Effector CD8-positive, alpha-beta T cell (primary cell): ENCODE measurements around the gene VAV3.
"Not testable (repeated sequence)": the region's sequence is repeated elsewhere in the genome, so short reads cannot be mapped to it uniquely, and the experiment has no call there.

Source experiments
- DNase-seq: peaks from one replicate; lab custom pipeline; 2025; lab: John Stamatoyannopoulos, UW

The VAV3 gene

DNA sequence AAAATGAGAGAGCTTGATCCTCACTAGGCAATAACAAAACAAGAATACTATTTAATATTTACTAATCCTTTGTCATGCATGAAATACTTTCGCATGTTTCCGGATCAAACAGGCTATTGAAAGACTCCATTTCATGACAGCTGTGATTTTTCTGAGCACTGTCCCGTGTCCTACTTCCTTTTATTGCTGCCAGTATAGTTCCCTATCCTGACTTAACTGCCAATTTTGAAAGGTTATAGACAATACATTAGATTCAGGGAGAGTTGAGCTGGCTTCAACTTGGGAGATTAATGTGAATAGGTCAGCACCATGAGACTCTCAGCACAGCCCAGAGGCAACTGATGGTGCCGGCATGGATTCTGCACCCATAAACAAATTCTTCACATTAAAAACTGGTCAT is 225.8 kb downstream of the VAV3 start:
- DNase-seq, result no peak

DNA sequence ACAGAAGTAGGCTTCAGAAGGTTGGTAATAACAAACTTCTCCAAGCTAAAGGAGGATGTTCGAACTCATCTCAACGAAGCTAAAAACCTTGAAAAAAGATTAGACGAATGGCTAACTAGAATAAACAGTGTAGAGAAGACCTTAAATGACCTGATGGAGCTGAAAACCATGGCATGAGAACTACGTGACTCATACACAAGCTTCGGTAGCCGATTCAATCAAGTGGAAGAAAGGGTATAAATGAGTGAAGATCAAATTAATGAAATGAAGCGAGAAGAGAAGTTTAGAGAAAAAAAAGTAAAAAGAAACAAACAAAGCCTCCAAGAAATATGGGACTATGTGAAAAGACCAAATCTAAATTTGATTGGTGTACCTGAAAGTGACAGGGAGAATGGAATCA is 231.6 kb downstream of the VAV3 start:
- DNase-seq, result not testable (repeated sequence)

DNA sequence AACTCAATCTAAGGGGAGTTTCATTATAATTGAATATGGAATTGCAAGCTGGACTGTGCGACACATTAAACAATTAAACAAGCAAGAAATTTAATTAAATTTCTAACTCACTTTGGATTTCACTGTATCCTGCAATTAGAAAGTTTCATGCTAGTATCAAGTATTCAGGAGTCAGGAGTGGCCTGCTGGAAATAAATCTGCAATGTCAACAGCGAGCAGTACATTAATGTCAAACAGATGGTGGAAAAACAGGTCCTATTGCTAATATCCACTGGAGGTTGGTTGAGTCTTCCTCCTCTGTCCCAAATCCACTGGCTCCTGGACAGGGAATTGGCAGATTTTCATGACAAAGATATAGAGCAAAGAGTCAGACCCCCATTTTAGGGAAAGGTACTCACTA is 237.1 kb downstream of the VAV3 start:
- DNase-seq, result no peak

DNA sequence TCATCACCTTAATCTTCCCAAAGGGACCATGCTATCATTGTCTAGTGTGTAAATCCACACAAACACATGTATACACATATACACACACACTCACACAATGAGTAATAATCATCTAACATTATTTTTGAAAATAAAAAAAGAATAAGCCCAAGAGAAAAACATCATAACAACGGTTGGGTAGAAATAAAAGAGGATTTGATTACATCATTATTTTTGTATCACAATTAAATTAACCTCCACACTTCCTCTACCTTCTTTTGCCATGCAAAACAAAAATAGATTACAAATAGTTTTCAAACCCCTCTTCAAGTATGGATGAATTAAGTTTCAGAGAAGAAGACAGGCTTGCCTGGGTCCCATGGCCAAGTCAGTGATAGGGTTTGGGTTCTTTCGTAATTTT is 238.1 kb downstream of the VAV3 start:
- no peak for DNase-seq

DNA sequence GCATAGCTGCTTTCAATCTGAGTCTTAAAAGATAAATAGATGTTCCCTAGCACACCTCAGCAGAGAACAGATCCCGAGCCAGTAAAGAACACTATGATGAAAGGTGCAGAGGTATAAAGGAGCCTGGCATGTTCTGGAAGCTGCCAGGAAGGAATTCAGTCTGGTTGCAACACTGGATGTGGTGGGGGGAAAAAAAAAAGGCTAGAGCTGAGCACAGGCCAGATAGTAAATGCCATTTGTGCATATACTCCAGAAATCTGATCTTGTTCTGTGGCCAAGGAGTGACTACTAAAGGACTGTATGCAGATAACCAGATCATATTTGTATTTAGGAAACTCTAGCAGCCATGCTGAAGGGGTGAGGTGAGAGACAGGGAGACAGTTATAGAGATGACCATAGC is 240.3 kb downstream of the VAV3 start:
- no peak for DNase-seq

DNA sequence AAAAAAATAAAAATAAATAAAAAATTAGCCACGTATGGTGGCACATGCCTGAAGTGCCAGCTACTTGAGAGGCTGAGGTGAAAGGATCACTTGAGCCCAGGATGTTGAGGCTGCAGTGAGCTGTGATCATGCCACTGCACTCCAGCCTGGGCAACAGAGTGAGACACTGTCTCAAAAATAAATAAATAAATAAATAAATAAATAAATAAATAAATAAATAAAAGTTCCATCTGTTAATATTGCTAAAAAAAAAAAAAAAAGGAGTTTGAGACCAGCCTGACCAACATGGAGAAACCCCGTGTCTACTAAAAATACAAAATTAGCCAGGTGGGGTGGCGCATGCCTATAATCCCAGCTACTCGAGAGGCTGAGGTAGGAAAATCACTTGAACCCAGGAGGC is 244.8 kb downstream of the VAV3 start:
- DNase-seq, result not testable (repeated sequence)

DNA sequence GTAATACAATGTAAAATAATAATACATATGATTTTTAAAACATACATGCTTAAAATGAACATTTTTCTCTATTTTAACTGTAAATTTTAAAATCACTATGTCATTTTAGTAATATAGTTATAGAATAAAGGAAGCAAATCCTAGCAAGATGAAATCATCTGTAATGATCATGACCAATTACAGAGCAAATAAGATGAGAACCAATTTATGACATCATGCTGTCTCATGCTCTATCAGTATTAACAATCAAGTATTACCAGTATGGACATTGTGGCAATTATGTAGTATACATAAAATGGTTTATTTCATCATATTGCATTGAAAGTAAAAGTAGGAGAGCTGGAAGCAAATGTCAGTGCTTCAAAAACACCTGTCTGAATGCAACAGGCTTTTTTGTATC is 255.0 kb downstream of the VAV3 start:
- DNase-seq, result no peak

DNA sequence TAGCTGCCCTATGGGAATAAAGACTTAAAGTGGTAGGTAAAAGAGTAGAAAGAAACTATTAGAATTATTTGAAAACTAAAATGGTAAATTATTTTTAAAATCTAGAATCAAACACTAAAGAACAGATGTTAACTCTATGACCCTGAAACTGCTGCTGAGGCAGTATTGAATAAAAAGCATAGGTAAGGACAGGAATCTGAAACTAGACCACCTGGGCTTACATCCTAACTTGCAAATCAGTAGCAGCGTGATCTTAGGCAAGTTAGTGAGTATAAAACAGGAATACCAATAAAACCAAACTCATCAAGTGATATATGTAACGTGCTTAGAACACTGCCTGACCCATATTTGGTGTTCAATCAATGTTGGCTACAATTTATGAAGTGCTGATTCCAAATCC is 257.9 kb downstream of the VAV3 start:
- DNase-seq, result no peak

DNA sequence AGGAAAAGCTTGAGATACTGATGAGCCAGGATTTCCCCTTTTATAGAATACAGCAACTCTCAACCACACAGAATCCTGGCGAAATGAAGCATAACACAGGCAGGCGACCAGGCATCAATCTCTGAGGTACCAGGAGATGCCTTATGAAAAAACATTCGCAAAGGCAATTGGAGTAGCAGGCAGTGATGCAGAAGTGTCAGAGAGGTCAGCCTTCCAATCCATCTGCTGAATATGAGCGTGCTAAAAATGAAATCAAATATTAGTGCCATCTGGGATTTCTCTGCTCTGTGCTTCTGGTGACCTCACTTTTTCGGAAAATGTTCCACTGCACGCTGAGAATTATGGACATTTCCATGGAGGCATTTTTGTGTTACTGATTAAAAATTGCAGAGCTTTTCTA is 258.8 kb downstream of the VAV3 start:
- no peak for DNase-seq

DNA sequence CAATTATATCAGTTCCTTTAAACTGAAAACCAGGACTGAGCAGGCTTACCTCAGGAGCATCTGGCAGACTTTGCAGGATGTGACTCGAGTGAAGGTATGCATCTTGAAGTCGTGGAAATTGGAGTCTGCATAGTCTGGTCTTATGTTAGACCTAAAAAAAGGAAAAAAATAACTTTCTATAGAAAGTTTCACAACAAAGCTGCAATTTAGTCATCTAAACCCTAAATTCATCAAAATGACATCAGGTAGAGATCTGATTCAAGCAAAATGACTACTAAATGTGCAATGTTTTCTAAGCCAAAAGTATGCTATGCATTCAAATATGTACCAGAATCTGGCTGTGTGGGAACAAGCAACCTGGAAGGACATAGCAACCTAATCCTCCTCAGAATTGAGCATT is 260.1 kb downstream of the VAV3 start:
- no peak for DNase-seq

DNA sequence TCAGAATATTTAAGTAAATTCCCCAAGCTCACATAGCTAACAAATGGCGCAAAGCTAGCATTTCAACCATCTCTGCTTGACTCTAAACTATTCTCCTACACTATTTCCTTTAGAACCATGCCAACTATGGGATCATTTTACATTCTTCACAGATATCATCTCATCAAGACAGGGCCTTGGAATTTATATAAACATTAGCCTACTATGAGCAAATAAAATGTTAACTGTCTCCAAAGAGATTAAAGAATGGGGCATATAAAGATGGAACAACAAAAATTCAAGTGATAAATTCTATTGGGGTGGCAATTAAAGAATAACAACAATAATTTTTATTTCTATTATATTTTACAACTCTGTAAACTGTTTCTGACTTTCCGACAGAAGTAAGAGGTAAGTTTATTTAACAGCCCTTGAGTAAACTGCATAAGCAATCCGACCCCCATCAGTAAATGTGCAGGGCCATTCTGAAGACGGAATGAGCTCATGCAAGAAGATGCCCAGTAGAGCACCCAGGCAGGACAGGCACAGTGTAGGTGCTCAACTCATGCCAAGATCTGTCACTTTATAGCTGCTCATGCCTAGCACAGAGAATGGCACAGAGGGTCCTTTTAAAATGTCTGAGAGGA is 261.9 kb downstream of the VAV3 start:
- no peak for DNase-seq

DNA sequence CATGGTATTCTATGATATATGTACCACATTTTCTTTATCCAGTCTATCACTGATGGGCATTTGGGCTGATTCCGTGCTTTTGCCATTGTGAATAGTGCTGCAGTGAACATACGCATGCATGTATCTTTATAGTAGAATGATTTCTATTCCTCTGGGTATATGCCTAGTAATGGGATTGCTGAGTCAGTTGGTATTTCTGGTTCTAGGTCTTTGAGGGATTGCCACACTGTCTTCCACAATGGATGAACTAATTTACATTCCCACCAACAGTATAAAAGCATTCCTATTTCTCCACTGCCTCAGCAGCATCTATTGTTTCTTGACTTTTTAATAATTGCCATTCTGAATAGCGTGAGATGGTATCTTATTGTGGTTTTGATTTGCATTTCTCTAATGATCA is 264.3 kb downstream of the VAV3 start:
- not testable (repeated sequence) for DNase-seq

DNA sequence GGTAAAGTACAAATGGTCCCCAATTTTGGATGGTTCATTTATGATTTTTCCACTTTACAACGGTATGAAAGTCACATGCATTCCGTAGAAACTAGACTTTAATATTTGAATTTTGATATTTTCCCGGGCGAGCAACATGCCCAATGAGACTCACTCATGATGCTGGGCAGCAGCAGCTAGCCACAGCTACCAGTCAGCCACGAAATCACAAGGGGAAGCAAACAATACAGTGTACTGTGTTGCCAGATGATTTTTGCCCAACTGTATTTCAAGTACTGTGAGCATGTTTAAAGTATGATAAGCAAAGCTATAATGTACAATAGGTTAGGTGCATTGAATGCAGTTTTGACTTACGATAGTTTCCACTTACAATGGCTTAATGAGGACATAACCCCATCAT is 266.8 kb downstream of the VAV3 start:
- no peak for DNase-seq

DNA sequence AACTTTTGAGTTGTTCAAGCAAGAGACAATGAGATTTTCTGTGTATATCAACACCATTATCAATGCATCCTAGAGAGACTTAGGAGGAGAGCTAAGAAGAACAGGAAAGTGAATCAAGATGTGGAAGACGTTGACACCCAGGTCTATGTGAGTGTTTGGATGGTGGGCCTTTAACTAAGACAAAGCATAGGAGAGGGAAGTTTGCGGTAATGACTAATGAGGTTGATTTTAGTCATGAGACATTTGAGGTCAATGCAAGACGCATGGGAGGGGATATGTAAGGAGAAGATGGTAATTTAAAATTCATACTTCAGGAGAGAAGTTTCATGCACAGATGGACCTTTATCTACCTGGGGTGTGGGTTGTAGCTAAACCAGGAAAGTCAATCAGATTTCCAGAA is 269.6 kb downstream of the VAV3 start:
- DNase-seq, result no peak

DNA sequence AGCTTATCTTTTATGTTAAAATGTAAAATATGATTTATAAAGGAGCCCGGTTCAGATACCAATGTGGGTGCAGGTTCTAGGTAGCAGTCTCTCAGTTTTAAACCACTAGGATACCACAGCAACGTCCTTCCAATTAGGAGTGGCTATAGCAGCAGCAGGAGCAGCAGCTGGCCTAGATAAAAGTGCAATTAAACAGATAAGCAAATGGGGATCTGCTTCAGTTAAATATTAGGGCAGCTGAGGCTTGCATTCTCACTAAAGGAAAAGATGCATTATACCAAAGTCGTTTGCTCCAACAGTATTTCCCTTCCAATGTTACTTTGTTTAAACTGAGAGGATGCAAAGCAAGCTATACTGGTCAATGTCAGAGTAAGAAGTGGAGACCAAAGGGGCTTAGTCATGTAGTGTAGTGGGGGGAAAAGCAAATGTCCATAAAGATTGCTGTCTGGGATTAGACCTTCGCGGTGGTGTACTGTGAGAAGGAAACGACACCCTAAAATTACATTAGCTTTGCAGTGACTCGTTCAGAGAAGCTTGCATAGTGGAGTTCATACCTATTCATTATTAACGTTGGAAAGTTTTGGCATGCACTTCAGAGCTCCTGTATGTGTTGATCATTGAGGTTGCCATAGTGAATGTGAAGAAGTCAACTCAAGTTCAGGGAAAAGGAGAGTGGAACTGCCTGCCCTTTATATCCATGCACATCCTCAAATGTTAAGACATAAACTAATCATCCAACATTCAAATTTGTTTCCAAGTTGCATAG is 272.2 kb downstream of the VAV3 start:
- DNase-seq, result no peak

DNA sequence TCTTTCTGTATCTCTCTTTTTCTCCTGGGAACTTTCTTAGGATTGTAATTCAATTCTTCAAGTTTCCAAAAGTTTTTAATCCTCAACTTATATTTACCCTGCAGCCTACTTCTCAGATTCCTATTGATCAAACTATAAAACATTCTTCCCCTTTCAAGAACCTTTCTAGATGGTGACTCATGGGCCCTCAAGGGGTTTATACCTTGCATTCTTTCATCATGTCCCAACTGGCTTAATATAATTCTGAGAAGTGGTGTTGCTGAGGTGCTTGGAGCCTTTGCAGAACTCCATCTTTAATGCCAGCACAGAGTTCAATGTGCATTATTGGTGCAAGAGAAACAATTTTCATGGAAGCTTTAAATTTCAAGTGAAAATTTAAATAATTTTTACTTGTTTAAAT is 273.4 kb downstream of the VAV3 start:
- DNase-seq, result no peak

DNA sequence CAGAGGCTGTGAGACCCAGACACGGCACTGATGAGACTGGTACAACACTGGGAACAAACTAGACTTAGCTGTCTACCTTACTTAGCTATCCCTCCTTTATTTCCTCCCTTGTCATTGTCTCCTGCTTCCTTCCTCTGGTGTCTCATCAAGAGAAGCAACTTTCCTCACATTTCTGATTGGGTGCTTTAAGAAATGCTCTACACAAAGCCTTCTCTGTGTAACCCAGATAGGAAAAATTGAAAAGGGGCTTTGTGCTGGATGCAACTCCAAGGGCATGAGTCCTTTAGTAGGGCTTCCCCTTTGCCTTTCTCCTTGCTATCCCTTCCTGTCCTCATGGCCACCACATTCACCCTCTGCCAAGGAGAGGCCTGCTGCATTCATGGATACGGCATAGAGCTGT is 274.5 kb downstream of the VAV3 start:
- DNase-seq, result no peak

DNA sequence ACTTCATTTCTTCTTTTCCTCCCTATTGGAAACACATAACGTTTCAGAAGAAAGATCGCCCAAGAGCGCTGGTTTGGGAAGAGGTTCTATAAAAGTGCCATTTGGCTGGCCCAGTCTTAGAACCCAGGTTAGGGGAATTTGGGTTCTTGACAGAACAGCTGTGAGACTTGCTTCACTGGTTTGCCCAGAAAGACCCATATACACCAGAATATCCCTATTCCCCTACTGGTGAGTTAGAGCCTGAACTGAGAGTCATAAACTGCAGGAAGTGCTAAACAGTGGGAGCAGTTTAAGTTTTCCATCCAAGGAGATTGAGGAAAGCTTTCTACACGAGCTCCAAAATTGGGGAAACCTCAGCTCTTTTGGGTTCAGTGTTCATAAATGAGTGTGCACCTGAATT is 275.2 kb downstream of the VAV3 start:
- DNase-seq, result no peak

DNA sequence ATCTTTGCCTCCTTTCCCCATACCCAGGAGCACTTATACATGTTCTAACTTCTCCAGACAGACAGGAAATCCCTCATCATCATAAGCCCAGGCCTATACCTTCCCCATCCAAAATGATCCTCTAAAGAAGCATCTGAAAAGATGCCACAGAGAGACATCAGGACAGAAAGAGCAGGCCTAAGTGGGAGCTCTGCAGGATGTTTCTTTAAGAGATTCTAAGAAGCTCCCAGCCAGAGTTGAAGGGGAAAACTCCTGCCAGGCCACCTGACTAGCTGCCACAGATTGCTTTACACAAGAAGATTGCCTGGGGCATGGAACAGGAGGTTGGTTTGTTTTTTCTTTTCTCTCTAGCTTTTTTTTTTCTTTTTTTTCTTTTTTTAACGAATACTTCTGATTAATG is 275.8 kb downstream of the VAV3 start:
- DNase-seq, result no peak

DNA sequence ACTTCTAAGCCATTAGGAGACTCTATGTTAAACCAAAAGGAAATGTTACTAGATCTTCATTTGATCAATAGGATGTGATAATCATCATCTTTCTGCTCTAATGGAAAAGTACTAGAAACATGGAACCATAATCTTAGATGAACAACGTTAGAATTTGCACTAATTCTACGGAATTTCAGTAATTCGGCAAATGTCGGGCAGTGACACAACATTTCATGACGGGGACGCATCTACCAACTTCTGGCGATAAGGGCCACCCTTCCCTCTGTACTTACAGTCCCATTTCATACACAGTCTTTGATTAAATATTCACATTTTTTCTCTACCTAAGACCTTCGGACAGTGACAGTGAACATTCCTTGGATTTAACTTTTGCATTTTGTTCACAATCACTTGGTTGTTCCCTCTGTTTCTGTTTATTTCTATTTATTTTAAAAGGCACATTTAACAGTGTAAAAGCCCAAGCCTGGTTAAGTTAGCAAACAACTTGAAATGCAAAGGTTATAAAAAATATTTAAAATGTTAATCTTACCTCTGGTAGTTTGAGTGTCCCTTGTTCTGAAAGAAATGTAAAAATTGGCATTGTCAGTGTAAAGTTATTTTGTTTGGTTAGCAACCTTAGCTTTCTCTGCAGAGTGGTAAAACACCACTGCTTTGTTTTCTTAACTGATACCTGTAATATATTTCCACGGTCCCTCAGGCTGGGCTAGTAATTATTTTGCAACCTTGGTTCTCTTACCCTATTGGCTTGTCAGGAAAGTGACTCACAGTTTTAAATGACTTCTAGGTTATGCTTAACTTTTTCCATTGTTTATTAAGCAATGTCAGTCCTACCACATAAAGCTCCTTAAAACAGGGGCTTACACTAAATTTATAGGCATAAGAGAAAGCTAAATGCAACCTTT is 276.9 kb downstream of the VAV3 start:
- no peak for DNase-seq

DNA sequence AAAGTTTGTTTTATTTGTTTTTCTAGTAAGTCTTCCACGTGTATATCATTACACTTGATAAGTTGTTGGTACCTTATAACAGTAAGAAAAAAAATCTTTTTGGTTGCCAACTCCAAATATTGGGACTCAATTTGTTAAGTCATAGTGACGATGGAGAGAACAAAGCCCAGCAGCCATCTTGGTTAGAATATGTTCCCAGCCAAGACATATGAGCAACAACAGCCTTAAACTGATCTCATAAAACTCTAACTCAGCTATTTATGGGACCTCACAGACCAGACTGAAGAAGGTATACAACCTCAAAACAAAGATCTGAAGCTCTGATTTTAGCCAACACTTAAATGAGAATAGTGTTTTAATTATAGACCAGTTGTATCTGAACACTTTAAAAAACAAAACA is 281.3 kb downstream of the VAV3 start:
- DNase-seq, result no peak

DNA sequence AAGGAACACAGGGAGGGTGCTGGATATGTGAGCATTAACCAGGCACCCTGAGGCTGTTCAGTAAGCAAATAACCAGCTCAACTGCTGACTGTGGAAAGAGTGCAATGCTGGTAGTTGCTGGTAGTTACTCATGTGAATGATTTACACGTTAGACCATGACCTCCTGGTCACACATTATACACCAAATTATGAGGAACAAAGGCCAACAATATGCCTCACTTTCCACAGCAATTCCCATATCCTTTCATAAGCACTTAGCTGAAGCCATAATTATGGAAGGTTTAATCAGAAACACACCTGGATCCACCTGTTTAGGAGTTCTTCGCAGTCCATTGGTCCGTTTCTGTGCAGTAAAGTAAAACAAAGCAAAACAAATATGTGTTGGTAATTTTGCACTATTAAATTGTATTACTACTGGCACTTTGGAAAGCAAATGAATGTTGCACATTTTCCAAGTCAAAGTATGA is 281.8 kb downstream of the VAV3 start:
- DNase-seq, result no peak

DNA sequence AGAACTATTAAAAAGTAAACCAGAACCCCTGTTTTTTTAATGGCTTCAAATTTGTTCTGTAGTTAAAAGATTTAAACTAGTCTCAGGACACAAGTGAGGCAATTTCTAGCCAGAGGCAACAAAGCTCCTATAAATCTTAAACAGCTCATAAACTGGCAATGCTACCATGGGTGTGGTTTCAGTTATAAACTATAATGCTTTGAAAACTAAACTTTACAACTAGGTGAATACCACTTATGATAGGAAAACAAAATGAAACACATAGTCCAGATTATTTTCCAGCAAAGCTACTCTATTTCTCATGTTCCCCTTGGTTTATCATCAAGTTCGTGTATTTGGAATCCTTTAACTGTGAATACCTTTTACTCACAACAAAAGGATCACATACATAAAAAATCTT is 282.5 kb downstream of the VAV3 start:
- DNase-seq, result no peak
